ENCODE results near the gene NCKIPSD.

DNA sequence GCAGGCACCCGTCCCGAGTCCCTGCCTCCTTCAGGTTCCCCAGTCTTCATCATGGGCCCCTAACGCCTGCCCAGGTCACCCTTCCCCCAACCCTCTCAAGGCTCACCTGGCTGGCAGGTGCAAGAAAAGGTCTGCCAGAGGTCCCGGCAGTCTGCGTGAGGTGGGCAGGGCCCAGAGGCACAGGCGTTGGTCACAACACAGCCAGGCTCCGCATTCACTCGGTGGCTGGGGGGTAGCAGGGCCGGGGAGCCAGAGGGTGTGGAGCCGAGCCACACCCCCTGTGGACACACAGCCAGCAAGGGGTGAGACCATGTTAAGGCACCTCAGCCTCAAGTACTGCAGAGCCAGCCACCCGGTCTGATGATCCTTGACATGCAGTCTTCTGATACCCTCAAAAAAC lies 33.9 kb downstream of the NCKIPSD start:
- TF ChIP-seq POLR2A (IDR thresholded peaks at IDR 0.05), result no peak
- TF ChIP-seq, protein P1, sequence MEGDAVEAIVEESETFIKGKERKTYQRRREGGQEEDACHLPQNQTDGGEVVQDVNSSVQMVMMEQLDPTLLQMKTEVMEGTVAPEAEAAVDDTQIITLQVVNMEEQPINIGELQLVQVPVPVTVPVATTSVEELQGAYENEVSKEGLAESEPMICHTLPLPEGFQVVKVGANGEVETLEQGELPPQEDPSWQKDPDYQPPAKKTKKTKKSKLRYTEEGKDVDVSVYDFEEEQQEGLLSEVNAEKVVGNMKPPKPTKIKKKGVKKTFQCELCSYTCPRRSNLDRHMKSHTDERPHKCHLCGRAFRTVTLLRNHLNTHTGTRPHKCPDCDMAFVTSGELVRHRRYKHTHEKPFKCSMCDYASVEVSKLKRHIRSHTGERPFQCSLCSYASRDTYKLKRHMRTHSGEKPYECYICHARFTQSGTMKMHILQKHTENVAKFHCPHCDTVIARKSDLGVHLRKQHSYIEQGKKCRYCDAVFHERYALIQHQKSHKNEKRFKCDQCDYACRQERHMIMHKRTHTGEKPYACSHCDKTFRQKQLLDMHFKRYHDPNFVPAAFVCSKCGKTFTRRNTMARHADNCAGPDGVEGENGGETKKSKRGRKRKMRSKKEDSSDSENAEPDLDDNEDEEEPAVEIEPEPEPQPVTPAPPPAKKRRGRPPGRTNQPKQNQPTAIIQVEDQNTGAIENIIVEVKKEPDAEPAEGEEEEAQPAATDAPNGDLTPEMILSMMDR (IDR thresholded peaks at IDR 0.05 in 4 of 5, conservative IDR thresholded peaks at IDR 0.05 in 1 of 5), result no peak
